ENCODE data around the gene CHST8. TPM values are rescaled to one million over a fixed set of nuclear protein-coding genes. Genes with fewer than 3 reads are reported as not detected.

CHST8 gene
- total RNA-seq, 1 donor from 2014 or later = not detected

DNA sequence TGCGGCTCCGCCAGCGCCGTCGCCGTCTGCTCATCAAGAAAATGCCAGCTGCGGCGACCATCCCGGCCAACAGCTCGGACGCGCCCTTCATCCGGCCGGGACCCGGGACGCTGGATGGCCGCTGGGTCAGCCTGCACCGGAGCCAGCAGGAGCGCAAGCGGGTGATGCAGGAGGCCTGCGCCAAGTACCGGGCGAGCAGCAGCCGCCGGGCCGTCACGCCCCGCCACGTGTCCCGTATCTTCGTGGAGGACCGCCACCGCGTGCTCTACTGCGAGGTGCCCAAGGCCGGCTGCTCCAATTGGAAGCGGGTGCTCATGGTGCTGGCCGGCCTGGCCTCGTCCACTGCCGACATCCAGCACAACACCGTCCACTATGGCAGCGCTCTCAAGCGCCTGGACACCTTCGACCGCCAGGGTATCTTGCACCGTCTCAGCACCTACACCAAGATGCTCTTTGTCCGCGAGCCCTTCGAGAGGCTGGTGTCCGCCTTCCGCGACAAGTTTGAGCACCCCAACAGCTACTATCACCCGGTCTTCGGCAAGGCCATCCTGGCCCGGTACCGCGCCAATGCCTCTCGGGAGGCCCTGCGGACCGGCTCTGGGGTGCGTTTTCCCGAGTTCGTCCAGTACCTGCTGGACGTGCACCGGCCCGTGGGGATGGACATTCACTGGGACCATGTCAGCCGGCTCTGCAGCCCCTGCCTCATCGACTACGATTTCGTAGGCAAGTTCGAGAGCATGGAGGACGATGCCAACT is 150.5 kb downstream of the CHST8 start:
- DNase-seq (ENCODE audit: low read depth) = no peak
- TF ChIP-seq, protein P1, sequence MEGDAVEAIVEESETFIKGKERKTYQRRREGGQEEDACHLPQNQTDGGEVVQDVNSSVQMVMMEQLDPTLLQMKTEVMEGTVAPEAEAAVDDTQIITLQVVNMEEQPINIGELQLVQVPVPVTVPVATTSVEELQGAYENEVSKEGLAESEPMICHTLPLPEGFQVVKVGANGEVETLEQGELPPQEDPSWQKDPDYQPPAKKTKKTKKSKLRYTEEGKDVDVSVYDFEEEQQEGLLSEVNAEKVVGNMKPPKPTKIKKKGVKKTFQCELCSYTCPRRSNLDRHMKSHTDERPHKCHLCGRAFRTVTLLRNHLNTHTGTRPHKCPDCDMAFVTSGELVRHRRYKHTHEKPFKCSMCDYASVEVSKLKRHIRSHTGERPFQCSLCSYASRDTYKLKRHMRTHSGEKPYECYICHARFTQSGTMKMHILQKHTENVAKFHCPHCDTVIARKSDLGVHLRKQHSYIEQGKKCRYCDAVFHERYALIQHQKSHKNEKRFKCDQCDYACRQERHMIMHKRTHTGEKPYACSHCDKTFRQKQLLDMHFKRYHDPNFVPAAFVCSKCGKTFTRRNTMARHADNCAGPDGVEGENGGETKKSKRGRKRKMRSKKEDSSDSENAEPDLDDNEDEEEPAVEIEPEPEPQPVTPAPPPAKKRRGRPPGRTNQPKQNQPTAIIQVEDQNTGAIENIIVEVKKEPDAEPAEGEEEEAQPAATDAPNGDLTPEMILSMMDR (conservative IDR thresholded peaks at IDR 0.05; ENCODE audit: low read depth, low read length) = no peak
- no peak overlapping the region for H3K4me3 ChIP-seq (ENCODE audit: low read depth, low read length)

DNA sequence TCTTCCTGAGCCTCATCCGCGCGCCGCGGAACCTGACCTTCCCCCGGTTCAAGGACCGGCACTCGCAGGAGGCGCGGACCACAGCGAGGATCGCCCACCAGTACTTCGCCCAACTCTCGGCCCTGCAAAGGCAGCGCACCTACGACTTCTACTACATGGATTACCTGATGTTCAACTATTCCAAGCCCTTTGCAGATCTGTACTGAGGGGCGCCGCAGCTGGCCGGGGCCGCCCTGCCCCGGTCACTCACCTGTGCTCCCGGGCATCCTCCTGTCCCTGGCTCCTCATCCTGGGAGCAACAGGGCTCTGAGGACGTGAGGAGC is 151.1 kb downstream of the CHST8 start:
- DNase-seq (ENCODE audit: low read depth) = no peak
- TF ChIP-seq, protein P1 (conservative IDR thresholded peaks at IDR 0.05; ENCODE audit: low read depth, low read length) = no peak
- H3K4me3 ChIP-seq (ENCODE audit: low read depth, low read length) = no peak overlapping the region

DNA sequence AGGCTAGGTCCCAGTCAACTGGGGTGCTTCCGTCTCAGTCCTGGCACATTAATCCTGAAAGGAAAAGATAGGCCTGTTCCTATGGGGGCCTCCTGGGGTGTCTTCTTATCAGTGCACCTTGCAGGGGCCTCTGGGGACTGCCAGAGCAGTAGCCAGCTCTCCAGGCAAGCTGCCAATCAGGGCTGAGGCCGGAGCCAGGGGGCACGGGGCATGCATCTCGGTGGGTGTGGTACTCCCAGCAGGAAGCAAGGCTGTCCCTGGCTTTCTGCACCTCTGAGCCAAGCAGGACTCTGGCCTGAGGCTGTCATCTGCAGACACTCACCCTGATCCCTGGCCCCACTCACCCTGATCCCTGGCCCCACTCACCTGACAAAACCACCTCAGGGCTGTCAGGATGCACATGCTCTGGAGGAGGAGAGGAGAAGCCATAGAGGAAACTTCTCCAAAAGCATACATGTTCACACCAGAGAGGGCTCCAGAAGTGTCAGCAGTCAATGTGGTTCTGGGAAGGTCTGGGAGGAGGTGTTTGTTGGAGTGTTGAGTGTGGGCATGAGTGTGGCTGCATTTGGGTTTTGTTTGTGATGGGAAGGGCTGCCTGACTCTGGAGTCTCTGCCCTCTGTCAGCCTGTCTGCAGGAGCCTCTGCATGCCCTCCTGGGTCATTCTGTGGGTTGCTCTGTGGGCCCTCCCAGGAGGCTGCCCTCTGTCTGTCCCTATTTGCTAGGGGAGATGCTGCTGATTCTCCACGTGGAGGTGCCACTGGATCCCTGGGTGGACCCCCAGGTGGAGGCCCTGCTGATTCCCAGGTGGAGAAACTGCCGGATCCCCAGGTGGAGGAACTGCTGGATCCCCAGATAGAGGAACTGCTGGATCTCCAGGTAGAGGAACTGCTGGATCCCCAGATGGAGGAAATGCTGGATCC is 152.2 kb downstream of the CHST8 start:
- TF ChIP-seq, protein P1 (conservative IDR thresholded peaks at IDR 0.05; ENCODE audit: low read depth, low read length) = no peak

DNA sequence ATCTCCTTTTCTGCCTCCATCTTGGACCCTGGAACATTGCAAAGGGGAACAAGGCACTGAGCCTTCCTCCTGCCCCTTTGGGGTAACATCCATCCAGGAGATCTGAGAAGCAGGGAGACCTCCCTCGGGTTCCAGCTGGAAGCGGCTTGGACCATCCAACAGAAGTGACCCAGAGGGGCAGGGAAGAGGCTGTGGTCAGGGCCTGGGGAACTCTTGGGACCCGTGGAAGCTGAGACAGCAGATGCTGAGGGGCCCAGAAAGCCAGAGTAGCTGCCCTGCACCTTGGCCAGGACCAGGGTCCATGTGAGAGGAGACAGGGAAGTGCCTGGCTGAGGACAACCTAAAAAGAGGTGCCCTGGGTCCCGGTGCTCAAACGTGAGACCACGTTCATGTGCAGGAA is 153.0 kb downstream of the CHST8 start:
- no peak overlapping the region for H3K4me3 ChIP-seq (ENCODE audit: low read depth, low read length)
- TF ChIP-seq, protein P1 (conservative IDR thresholded peaks at IDR 0.05; ENCODE audit: low read depth, low read length) = no peak
- no peak for DNase-seq (ENCODE audit: low read depth)

More for the DNA sequence above, 152.2 kb downstream of the CHST8 start:
- no peak for DNase-seq (ENCODE audit: low read depth)
- no peak overlapping the region for H3K4me3 ChIP-seq (ENCODE audit: low read depth, low read length)

DNA sequence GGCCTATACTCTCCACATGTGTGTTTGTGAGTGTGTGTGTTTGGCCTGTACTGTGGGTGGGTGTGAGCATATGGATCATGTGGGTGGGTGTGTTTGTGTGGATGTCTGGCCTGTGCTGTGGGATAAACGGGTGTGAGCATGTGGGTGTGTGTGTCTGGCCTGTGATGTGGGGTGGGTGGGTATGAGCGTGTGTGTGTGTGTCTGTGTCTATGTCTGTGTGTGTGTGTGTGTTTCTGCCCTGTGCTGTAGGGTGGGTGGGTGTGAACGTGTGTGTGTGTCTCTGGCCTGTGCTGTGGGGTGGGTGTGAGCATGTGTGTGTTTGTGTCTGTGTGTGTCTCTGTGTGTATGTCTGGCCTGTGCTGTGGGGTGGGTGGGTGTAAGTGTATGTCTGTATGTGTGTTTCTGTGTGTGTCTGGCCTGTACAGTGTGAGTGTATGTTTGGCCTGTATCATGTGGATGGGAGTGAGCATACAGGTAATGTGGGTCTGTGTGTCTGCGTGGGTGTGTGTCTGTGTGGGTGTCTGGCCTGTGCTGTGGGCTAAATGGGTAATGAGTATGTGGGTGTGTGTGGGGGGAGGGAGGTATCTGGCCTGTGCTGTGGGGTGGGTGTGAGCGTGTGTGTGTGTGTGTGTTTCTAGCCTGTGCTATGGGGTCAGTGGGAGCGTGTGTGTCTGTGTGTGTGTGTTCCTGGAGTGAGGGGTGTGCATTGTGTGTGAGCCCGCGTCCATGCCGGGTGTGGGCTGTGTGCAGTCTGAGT is 154.2 kb downstream of the CHST8 start:
- DNase-seq (ENCODE audit: low read depth) = no peak
- no peak overlapping the region for H3K4me3 ChIP-seq (ENCODE audit: low read depth, low read length)
- TF ChIP-seq, protein P1 (conservative IDR thresholded peaks at IDR 0.05; ENCODE audit: low read depth, low read length) = no peak

DNA sequence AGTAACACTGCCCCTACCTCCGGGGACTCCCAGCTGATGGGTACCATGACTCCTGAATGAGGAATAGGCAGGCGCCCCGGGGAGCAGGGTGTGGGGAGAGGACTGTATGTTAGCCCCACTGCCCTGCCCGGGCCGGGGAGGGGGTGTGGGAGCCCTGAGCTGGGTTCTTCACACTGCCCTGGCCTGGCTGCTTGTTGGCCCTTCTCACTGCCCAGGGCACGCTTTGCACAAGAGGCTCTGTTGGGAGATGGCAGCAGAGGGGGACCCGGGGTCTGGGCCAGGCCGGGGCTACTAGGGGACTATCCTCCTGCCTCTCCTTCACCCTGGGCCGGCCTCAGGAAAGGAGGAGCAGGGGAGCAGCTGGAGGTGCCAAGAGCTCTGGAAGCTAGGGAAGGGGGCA is 155.6 kb downstream of the CHST8 start:
- no peak for DNase-seq (ENCODE audit: low read depth)
- no peak overlapping the region for H3K4me3 ChIP-seq (ENCODE audit: low read depth, low read length)
- TF ChIP-seq, protein P1 (conservative IDR thresholded peaks at IDR 0.05; ENCODE audit: low read depth, low read length) = no peak

Measured in epithelial cell of proximal tubule (primary cell).